Measurements from ENCODE around the gene PEF1. TPM values are rescaled to one million over a fixed set of nuclear protein-coding genes. Genes with fewer than 3 reads are reported as not detected.

The PEF1 gene
- total RNA-seq, 4 donors from 2014 or later: 180 to 355 (median 312) TPM

- Histone ChIP-seq H3K4me1 (peaks cover 55 to 89% of the 10 kb centered on the region in 2 donors), H3K27me3 (no peaks in the 10 kb centered on the region), H3K9me3 (no peaks in the 10 kb centered on the region), H3K4me3 (replicated peaks in 1 of 3) (no peak overlapping the region), H3K36me3 (no peaks in the 10 kb centered on the region), H3K27ac (peak overlapping the region; percentile 84 to 98 (median 91))
- intact Hi-C loops (cut with DNase I): no loop called here
- TF ChIP-seq POLR2A (IDR thresholded peaks at IDR 0.05): peak in 1 of 2 donors; percentile 43
- TF ChIP-seq, protein P1, sequence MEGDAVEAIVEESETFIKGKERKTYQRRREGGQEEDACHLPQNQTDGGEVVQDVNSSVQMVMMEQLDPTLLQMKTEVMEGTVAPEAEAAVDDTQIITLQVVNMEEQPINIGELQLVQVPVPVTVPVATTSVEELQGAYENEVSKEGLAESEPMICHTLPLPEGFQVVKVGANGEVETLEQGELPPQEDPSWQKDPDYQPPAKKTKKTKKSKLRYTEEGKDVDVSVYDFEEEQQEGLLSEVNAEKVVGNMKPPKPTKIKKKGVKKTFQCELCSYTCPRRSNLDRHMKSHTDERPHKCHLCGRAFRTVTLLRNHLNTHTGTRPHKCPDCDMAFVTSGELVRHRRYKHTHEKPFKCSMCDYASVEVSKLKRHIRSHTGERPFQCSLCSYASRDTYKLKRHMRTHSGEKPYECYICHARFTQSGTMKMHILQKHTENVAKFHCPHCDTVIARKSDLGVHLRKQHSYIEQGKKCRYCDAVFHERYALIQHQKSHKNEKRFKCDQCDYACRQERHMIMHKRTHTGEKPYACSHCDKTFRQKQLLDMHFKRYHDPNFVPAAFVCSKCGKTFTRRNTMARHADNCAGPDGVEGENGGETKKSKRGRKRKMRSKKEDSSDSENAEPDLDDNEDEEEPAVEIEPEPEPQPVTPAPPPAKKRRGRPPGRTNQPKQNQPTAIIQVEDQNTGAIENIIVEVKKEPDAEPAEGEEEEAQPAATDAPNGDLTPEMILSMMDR (IDR thresholded peaks at IDR 0.05): no peak
- no peak for DNase-seq
- 53 to 54% methylated on average over 9 of the region's 9 CpGs for WGBS, 2 donors
Measured at GRCh38 chr1:31650161-31651088, 5.7 kb upstream of the PEF1 start.

- intact Hi-C loops (cut with DNase I): no loop called here
- Histone ChIP-seq H3K27me3 (no peaks in the 10 kb centered on the region), H3K4me3 (replicated peaks in 1 of 3) (no peak overlapping the region), H3K9me3 (no peaks in the 10 kb centered on the region), H3K4me1 (peaks cover 50 to 78% of the 10 kb centered on the region in 2 donors), H3K36me3 (no peaks in the 10 kb centered on the region), H3K27ac (peak overlapping the region; percentile 84 to 98 (median 91))
- 65 to 68% methylated on average over 9 of the region's 9 CpGs for WGBS, 2 donors
- no peak for DNase-seq
- TF ChIP-seq, protein P1 (IDR thresholded peaks at IDR 0.05): no peak
- no peak for TF ChIP-seq POLR2A (IDR thresholded peaks at IDR 0.05)
Measured at GRCh38 chr1:31648641-31649357, 4.1 kb upstream of the PEF1 start.

DNA sequence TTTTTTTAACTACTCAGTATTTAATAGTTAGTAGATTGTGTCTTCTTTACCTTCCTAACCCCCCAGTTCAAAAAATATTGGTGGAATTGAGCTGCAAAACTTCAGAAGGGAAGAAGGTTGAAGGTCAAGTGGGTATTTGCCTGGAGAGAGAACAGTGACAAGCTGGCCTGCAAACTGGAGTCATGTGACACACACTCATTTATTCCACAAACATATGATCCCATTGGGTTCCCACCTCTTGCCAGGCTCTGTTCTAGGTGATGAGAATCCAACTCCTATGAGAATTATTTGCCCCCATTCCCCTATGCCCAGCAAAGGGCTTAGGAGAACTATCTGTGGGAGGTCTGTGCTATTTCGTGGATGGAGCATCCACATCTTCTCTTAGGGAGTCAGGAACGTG lies 3.5 kb upstream of the PEF1 start:
- H3K9me3 ChIP-seq: no peaks in the 10 kb centered on the region
- TF ChIP-seq, protein P1 (IDR thresholded peaks at IDR 0.05): no peak
- TF ChIP-seq POLR2A (IDR thresholded peaks at IDR 0.05): no peak
- intact Hi-C loops (cut with DNase I): no loop called here
- 79 to 89% methylated on average over 2 of the region's 2 CpGs for WGBS, 2 donors
- peaks cover 50 to 78% of the 10 kb centered on the region in 2 donors for H3K4me1 ChIP-seq
- H3K4me3 ChIP-seq (replicated peaks in 1 of 3): no peak overlapping the region
- H3K27ac ChIP-seq: peak overlapping the region; percentile 84 to 98 (median 91)
- H3K36me3 ChIP-seq: no peaks in the 10 kb centered on the region
- no peak for DNase-seq
- no peaks in the 10 kb centered on the region for H3K27me3 ChIP-seq

DNA sequence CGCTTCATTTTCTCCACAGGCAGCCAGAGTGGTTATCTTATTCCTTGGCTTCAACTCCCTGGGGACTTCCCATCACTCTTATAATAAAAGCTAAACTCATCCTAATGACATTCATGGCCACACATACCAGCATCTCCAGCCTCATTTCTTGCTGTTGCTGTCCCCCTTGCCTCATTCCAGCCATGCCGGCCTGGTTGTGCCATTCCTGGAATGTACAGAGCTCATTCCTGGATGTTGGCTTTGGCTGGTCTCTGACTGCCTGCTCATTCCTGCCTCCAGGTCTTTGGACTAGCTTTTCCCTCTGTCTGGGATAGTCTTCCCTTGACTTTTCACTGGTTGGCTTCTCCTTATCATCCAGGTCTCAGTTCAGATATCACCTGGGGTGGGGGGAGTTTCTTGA lies 2.4 kb upstream of the PEF1 start:
- no peaks in the 10 kb centered on the region for H3K27me3 ChIP-seq
- intact Hi-C loops (cut with DNase I): no loop called here
- H3K36me3 ChIP-seq: no peaks in the 10 kb centered on the region
- no peaks in the 10 kb centered on the region for H3K9me3 ChIP-seq
- no peak for DNase-seq
- TF ChIP-seq POLR2A (IDR thresholded peaks at IDR 0.05): no peak
- TF ChIP-seq, protein P1 (IDR thresholded peaks at IDR 0.05): no peak
- 85% methylated on average over 2 of the region's 2 CpGs for WGBS, 2 donors
- H3K4me3 ChIP-seq (replicated peaks in 1 of 3): no peak overlapping the region
- H3K27ac ChIP-seq: peak overlapping the region; percentile 84 to 98 (median 91)
- peaks cover 48 to 77% of the 10 kb centered on the region in 2 donors for H3K4me1 ChIP-seq

All from thyroid gland (tissue), 4 donors.